HG02981 (cell line): ENCODE measurements around the gene CFI.

Experiments
- ATAC-seq: cut with Tn5 transposase; IDR thresholded peaks from one replicate; pipeline ENCODE4 v1.9.1; 2021; ENCODE audit warnings: mild to moderate bottlenecking, moderate library complexity; ENCODE audit not compliant: unreplicated experiment

The CFI gene

GRCh38 chr4:109698656-109699055, 103.1 kb downstream of the CFI start:
- no peak for ATAC-seq

DNA sequence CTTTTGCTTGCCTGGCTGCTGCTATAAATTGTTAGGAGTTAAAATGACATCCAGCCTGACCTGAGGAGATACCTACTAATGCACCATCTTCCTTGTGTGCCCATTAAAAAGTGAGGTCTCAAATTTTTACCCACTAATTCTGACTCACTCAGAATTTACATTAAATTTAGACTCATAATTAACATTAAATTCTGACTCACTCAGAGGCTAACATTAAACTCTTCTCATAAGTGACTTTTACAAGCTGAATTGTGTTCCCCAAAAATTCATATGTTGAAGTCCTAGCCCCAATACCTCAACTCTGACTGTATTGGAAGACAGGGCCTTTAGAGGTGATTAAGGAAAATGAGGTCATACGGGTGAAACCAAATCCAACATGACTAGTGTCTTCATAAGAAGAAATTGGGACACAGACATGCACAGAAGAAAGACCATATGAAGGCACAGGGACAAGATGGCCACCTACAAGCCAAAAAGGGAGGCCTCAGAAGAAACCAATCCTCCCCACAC, 110.3 kb downstream of the CFI start:
- ATAC-seq: no peak
